IPS DF 6.9 (cell line): Measurements from ENCODE around the gene CRTAC1.
A peak's percentile ranks its signal among the peaks of the same experiment; 100 is the strongest.
"Not testable (repeated sequence)": the region's sequence is repeated elsewhere in the genome, so short reads cannot be mapped to it uniquely, and the experiment has no call there.

Experiments
- DNase-seq: peaks from one replicate; pipeline ENCODE4 v3.0.0-alpha.2; 2013; ENCODE audit warnings: low read depth, low spot score
- H3K27ac ChIP-seq: one replicate; pipeline ENCODE4 v1.5.1; 2013; ENCODE audit warnings: low read length, control low read depth
- H3K27me3 ChIP-seq: 2 replicates; pipeline ENCODE4 v1.6.1; 2013; ENCODE audit warnings: mild to moderate bottlenecking, low read length; ENCODE audit not compliant: control insufficient read depth, insufficient read depth
- H3K36me3 ChIP-seq: 2 replicates; pipeline ENCODE4 v1.6.1; 2013; ENCODE audit warnings: low read length; ENCODE audit not compliant: control insufficient read depth, insufficient read depth
- H3K4me1 ChIP-seq: 2 replicates; pipeline ENCODE4 v1.6.1; 2013; ENCODE audit warnings: low read length; ENCODE audit not compliant: control insufficient read depth, insufficient read depth
- H3K4me3 ChIP-seq: 2 replicates; pipeline ENCODE4 v1.5.1; 2013; ENCODE audit warnings: mild to moderate bottlenecking, low read length
- H3K9me3 ChIP-seq: 2 replicates; pipeline ENCODE4 v1.6.1; 2013; ENCODE audit warnings: low read length, inconsistent platforms; ENCODE audit not compliant: control insufficient read depth, insufficient read depth
- WGBS: extraction: QIAGEN DNeasy Blood & Tissue Kit; methylation state at CpG from one replicate; pipeline ENCODE4 v1.1.7; 2013; ENCODE audit warnings: mixed read lengths, missing lambda C conversion rate; ENCODE audit not compliant: insufficient read length, insufficient coverage; 5-methylcytosine and 5-hydroxymethylcytosine counted together

The CRTAC1 gene

GRCh38 chr10:97849103-97849686, 181.2 kb downstream of the CRTAC1 start:
- H3K27me3 ChIP-seq, result no peaks in the 10 kb centered on the region; the same call in 1 of the 2 replicates
- DNase-seq, result no peak

GRCh38 chr10:97844678-97845077, 185.7 kb downstream of the CRTAC1 start:
- Histone ChIP-seq H3K27me3 (no peaks in the 10 kb centered on the region), H3K27ac (no peak overlapping the region), H3K36me3 (no peaks in the 10 kb centered on the region), H3K4me3 (no peak overlapping the region), H3K4me1 (no peaks in the 10 kb centered on the region), H3K9me3 (no peaks in the 10 kb centered on the region)
- WGBS, result no CpG with 5 or more reads among the region's 3 CpGs
- no peak for DNase-seq

More at GRCh38 chr10:97849103-97849686, 181.2 kb downstream of the CRTAC1 start:
- no CpG with 5 or more reads among the region's 16 CpGs for WGBS
- Histone ChIP-seq H3K9me3 (no peaks in the 10 kb centered on the region), H3K27ac (no peak overlapping the region), H3K4me1 (peaks cover 3% of the 10 kb centered on the region; the same call in 1 of the 2 replicates), H3K4me3 (peak overlapping the region; percentile 70; the same call in 1 of the 2 replicates), H3K36me3 (no peaks in the 10 kb centered on the region)

- not testable (repeated sequence) for H3K27ac ChIP-seq, H3K4me3 ChIP-seq, H3K27me3 ChIP-seq, H3K4me1 ChIP-seq, H3K9me3 ChIP-seq, DNase-seq, H3K36me3 ChIP-seq
- no CpG with 5 or more reads among the region's 2 CpGs for WGBS
These were observed 186.4 kb downstream of the CRTAC1 start for GRCh38 chr10:97843972-97844371.

GRCh38 chr10:97843281-97843671, 187.1 kb downstream of the CRTAC1 start:
- Histone ChIP-seq H3K9me3 (no peaks in the 10 kb centered on the region), H3K27me3 (no peaks in the 10 kb centered on the region), H3K27ac (no peak overlapping the region), H3K4me1 (no peaks in the 10 kb centered on the region), H3K36me3 (no peaks in the 10 kb centered on the region), H3K4me3 (no peak overlapping the region)
- WGBS, result no CpG with 5 or more reads among the region's 2 CpGs
- no peak for DNase-seq

- Histone ChIP-seq H3K9me3 (no peaks in the 10 kb centered on the region), H3K36me3 (no peaks in the 10 kb centered on the region), H3K27me3 (no peaks in the 10 kb centered on the region), H3K4me3 (no peak overlapping the region), H3K27ac (no peak overlapping the region), H3K4me1 (no peaks in the 10 kb centered on the region)
- no CpG with 5 or more reads among the region's 7 CpGs for WGBS
- DNase-seq, result no peak
These were observed 187.7 kb downstream of the CRTAC1 start for GRCh38 chr10:97842656-97843280.

GRCh38 chr10:97842114-97842513, 188.3 kb downstream of the CRTAC1 start:
- no CpG with 5 or more reads among the region's 3 CpGs for WGBS
- not testable (repeated sequence) for H3K4me1 ChIP-seq, H3K4me3 ChIP-seq, H3K27me3 ChIP-seq, H3K27ac ChIP-seq, DNase-seq, H3K36me3 ChIP-seq, H3K9me3 ChIP-seq

- H3K27ac ChIP-seq, H3K36me3 ChIP-seq, DNase-seq, H3K9me3 ChIP-seq, H3K4me1 ChIP-seq, H3K27me3 ChIP-seq, H3K4me3 ChIP-seq: not testable (repeated sequence)
- no CpG with 5 or more reads among the region's 22 CpGs for WGBS
These were observed 189.3 kb downstream of the CRTAC1 start for GRCh38 chr10:97841166-97841565.

GRCh38 chr10:97838091-97838490, 192.3 kb downstream of the CRTAC1 start:
- no peaks in the 10 kb centered on the region for H3K9me3 ChIP-seq
- no peak overlapping the region for H3K27ac ChIP-seq
- no peak for DNase-seq
- WGBS, result no CpG with 5 or more reads among the region's 3 CpGs
- no peaks in the 10 kb centered on the region for H3K27me3 ChIP-seq
- no peaks in the 10 kb centered on the region for H3K4me1 ChIP-seq
- H3K4me3 ChIP-seq, result no peak overlapping the region
- no peaks in the 10 kb centered on the region for H3K36me3 ChIP-seq

GRCh38 chr10:97836446-97836845, 194.0 kb downstream of the CRTAC1 start:
- H3K36me3 ChIP-seq, result no peaks in the 10 kb centered on the region
- no peak for DNase-seq
- no peak overlapping the region for H3K4me3 ChIP-seq
- H3K9me3 ChIP-seq, result no peaks in the 10 kb centered on the region
- no CpG with 5 or more reads among the region's 2 CpGs for WGBS
- no peak overlapping the region for H3K27ac ChIP-seq
- H3K4me1 ChIP-seq, result no peaks in the 10 kb centered on the region
- no peaks in the 10 kb centered on the region for H3K27me3 ChIP-seq

- no peaks in the 10 kb centered on the region for H3K27me3 ChIP-seq
- no peak for DNase-seq
- H3K36me3 ChIP-seq, result no peaks in the 10 kb centered on the region
- WGBS, result no CpG with 5 or more reads among the region's 2 CpGs
- no peaks in the 10 kb centered on the region for H3K4me1 ChIP-seq
- no peak overlapping the region for H3K4me3 ChIP-seq
- H3K27ac ChIP-seq, result no peak overlapping the region
- no peaks in the 10 kb centered on the region for H3K9me3 ChIP-seq
These were observed 199.2 kb downstream of the CRTAC1 start for GRCh38 chr10:97831259-97831658.

GRCh38 chr10:97830064-97830463, 200.4 kb downstream of the CRTAC1 start:
- WGBS, result no CpG with 5 or more reads among the region's 3 CpGs
- H3K27me3 ChIP-seq, result no peaks in the 10 kb centered on the region

More at GRCh38 chr10:97830064-97830463, 200.4 kb downstream of the CRTAC1 start:
- no peak for DNase-seq
- no peaks in the 10 kb centered on the region for H3K36me3 ChIP-seq
- no peak overlapping the region for H3K4me3 ChIP-seq
- no peaks in the 10 kb centered on the region for H3K9me3 ChIP-seq
- H3K27ac ChIP-seq, result no peak overlapping the region
- H3K4me1 ChIP-seq, result no peaks in the 10 kb centered on the region
